Stimulated activated CD4-positive, alpha-beta T cell treated with anti-CD3 and anti-CD28 coated beads, TNF-alpha, amount 100 ng/mL, for 4 hours (primary cell): ENCODE data around the gene MTHFD2L.

ENCODE experiments used
- DNase-seq, 3 experiments: peaks; one replicate each; pipeline ENCODE4 v3.0.0-alpha.2; 2020; ENCODE audit warnings: low read depth in 3 of 3

MTHFD2L gene

DNA sequence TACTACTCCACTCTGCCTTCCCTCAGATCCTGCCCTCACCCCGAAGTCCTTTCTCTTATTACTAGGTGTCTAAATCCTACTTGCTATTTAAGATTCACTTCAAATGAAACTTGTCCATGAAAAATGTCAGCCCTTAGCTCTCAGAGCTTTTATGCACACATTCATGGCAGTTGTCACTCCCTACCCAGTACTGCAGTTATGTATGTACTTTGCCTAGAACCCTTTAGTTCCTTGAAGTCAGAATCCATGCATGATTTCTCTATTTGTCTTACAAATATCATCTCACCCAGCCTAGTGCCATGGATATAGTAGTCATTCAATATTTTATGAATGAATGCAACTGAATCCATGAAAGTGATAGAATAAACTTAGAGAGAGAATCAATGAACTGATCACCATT is 147.1 kb downstream of the MTHFD2L start:
- no peak for DNase-seq

DNA sequence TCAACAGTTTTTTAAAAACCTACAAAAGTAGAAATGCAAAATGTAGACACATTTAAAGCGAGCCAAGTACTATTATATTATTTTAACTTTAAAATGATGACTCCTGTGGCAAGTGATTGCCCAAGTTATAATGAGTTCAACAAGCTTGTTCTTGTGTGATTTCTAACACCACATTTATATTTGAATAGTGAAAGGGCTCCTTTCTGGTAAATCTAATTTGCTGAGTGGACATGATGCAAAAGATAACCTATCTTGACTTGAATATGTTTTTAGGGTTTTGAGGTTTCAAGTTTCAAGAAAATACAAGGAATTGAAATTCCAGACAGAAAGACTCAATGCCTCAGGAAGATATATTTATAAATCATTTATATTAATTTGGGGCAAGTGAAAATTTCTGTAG is 149.3 kb downstream of the MTHFD2L start:
- no peak for DNase-seq

DNA sequence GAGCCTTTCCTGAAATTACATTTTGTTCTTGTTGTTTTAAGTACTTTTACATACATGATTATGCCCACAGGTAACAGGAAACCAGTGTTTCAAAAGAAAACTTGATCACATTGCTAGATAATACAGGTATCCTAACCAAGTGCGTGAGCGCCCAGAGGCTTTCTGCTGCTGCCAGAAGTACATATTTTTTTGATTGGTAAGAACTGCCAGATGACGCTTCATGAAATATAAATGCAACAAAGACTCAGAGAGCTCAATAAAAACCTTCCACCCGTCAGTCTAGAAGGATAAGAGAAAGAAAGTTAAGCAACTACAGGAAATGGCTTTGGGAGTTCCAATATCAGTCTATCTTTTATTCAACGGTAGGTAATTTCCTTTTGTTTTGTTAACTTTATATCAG is 150.3 kb downstream of the MTHFD2L start, which contains the start of gene EPGN:
TSS of gene EPGN (plus strand) at position 256 of the 400 bp plus-strand sequence. CDS start at position 320, 64 bp downstream.
- no peak for DNase-seq

- no peak for DNase-seq
Measured at GRCh38 chr4:74309223-74309622, 151.3 kb downstream of the MTHFD2L start.

GRCh38 chr4:74311696-74312313 is 153.9 kb downstream of the MTHFD2L start:
- DNase-seq: no peak

DNA sequence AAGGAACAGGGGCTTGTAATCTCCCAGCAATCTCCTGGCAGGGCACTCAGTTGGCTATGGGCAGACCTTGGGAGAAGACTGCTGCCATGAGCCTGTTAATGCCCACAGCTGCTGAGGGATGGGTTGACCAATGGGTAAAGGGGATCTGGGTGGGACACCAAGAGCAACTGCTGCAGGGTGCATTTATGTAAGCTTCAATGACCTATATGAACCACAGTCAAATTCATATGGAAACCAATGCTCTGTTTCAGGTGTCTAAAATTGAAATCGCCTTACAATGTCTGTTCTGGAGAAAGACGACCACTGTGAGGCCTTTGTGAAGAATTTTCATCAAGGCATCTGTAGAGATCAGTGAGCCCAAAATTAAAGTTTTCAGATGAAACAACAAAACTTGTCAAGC is 156.4 kb downstream of the MTHFD2L start:
- no peak for DNase-seq

GRCh38 chr4:74314944-74315343 is 157.0 kb downstream of the MTHFD2L start:
- DNase-seq: no peak

DNA sequence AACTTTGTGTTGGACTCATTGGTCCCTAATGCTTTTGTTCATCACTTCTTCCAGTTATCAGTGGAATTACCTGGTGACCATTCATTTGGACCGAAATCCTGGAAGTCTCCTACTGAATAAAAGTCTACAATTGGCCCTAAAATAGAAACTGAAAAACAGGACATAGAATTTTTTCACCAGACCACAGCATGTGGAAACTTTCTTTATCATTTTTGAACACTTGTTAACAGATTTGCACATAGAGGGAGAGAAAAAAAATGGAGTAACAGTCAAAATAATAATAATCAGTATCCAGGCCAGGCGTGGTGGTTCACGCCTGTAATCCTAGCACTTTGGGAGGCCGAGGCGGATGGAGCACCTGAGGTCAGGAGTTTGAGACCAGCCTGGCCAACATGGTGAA is 157.5 kb downstream of the MTHFD2L start:
- DNase-seq: no peak

- DNase-seq: no peak
Measured at GRCh38 chr4:74316397-74316796, 158.5 kb downstream of the MTHFD2L start.

GRCh38 chr4:74317616-74318246 is 159.8 kb downstream of the MTHFD2L start:
- no peak for DNase-seq

DNA sequence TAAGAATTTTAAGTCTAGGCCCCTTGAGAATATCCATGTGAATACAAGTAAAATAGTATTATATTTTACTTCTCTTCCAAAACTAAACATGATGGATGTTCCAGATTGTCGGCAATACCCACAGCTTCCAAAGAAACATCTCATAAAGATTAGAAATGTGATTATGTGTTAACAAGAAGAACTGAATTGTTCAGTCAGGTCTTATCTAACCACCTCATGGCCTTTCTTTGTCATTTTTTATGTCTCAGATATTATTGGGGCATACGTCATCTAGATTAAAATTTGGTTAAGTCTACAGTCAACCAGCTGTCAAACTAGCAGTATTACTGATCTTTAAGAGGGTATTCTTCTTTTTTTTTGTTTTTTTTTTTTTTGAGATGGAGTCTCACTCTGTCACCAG is 160.4 kb downstream of the MTHFD2L start:
- DNase-seq: no peak

DNA sequence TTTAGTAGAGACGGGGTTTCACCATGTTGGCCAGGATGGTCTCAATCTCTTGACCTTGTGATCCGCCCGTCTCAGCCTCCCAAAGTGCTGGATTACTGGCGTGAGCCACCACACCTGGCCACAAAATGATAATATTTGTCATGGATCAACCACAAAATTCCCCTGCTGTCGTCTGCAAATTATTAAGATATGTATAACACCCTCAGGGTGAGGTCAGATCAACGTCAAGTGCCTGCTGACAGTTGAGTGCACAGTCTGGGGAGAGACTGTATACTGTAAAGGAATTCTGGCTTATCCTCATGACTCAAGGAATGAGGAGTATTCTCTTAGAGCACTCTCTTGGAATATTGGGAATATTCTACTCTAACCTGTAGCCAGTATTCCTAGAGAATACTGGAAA is 161.6 kb downstream of the MTHFD2L start:
- no peak for DNase-seq

DNA sequence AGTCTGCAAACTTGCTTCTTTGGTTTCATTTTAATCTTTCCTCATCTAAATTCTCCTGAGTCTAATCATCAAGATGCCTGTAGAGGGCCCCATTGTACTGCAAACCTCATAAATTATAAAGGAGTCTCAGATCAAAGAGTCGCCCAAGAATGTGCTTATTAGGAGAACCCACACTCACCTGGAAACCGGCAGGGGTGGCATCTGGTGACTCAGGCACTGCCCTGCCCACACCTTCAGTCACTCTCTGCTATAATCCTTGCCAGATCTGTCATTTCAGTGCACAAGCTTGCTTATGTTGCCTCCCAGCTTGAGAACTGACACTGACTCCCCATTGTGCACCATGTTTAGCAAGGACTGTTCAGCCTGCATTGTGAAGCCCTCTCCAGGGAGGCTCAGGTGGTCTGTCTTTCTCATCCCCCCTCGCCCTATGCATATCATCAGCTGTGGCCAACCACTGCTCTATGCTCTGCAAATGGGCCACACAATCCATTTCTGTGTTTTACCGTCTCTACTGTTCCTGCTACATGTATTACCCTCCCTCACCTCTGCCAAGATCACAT is 162.7 kb downstream of the MTHFD2L start:
- DNase-seq: peak in 2 of 3 experiments; percentile 8 to 18

- no peak for DNase-seq
Measured at GRCh38 chr4:74322301-74322700, 164.4 kb downstream of the MTHFD2L start.

DNA sequence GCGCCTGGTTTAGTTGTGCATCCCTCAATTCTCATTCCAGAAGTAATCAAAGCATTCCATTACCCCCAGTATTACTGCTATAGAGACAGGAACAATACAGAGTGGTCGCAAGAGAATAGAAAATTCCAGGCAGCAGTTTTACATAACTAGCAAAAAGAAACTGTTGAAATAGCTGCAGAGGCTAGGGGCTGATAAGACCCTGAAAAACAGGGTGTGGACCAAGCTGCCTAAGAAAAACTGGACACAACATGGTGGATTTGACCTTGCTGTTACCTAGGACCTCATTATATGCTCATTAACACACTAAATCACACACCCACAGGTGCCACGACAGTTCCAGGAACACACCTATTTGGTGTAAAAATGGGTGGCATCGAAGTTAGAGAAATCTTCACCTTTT is 165.7 kb downstream of the MTHFD2L start:
- no peak for DNase-seq

DNA sequence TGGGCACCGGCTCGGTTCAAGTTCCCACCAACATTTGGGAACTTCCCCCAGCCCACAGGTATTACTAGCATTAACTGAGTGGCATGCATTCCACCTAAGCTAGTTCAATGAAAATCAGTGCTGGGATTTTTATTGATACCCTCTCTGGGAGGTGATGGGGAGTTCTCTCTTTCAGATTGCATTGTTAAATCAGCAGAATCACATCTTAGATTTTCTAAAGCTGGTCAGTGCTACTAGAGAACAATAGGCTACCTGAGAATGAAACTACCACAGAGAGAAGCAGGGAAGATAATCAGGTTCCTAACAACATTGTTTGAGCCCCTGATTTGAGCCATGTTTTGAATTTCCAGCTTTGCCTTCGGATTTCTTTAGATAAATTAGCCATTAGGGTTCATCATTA is 166.3 kb downstream of the MTHFD2L start:
- DNase-seq: no peak

GRCh38 chr4:74325886-74326285 is 168.0 kb downstream of the MTHFD2L start:
- DNase-seq: no peak

DNA sequence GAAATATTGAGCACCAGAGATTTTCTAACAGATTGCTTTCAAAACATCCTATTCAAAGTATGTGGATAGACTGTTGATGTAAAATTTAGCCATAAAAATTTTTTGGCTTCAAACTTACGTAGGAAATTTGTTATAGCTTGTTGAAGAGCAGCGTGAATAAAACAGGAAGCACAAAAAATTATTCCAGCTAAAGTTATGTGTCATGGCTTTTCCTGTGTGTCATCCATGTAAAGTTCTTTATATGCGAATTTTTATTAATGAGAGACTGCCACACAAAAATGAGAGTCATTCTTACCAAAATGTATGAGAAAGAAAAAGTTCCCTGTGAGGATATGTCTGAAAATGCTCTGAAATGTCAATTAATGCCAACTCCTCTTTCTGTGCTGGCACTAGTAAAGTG is 169.8 kb downstream of the MTHFD2L start:
- DNase-seq: no peak

DNA sequence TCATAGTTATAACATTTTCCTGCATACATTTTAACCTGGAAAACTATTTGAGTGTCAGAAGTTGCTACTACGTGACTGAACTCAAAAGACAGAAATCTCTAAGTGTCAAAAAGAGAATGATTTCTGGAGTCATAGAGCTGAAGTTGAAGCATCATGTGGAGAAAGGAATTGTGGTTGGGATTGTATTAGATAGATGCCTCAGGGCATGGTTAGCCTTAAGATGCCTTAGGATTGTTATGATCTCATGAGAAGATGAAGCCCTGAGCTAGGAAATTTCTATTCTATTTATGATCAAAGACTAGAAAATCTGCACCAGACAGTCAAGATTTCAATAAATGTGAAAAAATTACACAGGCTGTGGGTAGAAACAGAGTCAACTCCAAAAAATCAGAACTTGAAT is 170.6 kb downstream of the MTHFD2L start:
- DNase-seq: no peak

GRCh38 chr4:74329307-74329706 is 171.4 kb downstream of the MTHFD2L start:
- no peak for DNase-seq

DNA sequence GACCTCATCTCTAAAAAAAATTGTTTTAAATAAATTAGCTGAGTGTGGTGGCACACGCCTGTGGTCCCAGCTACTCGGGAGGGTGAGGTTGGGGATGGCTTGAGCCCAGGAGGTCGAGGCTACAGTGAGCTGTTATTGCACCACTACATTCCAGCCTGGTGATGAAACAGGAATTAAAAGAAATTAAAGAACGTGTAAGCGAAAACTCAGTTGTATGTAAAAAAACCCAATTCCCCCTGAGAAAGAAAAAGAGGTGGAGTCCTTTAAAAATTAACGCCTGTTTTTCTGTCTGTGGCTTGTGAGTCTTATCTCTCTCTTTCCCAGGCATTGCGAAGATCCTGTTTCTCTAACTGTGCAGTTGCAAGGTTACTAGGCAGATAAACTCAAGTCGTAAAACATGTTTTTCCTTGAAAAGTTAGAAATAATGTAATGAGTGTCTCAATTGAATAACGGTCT is 172.4 kb downstream of the MTHFD2L start:
- DNase-seq: no peak

DNA sequence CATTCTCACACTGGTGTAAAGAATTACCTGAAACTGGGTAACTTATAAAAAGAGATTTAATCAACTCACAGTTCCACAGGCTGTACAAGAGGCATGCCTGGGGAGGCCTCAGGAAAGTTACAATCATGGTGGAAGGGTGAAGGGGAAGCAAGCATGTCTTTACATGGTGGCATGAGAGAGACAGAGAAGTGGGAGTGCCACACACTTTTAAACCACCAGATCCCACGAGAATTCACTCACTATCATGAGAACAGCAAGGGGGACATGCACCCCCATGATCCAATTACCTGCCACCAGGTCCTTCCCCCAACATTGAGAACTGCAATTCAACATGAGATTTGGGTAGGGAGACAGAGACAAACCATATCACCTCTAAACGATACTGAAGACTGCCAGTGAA is 173.3 kb downstream of the MTHFD2L start:
- DNase-seq: no peak

GRCh38 chr4:74331944-74332343 is 174.0 kb downstream of the MTHFD2L start:
- DNase-seq: no peak
